Keratinocyte (primary cell): ENCODE measurements around the gene CALHM5. TPM values are rescaled to one million over a fixed set of nuclear protein-coding genes. Genes with fewer than 3 reads are reported as not detected.

Source experiments
- DNase-seq: peaks from one replicate; pipeline ENCODE4 v3.0.0-alpha.2; 2011; ENCODE audit warnings: low read depth, missing footprints, low spot score
- FAIRE-seq: peaks from 2 replicates; lab custom pipeline; 2011; peaks lifted over from hg19 to GRCh38; lab: Jason Lieb, UNC
- H2AFZ ChIP-seq: 2 replicates; pipeline ENCODE4 v1.6.0; 2012; ENCODE audit warnings: low read length, control low read depth, inconsistent platforms; ENCODE audit not compliant: control insufficient read depth
- H3K27ac ChIP-seq: 2 replicates; pipeline ENCODE4 v1.5.1; 2011; ENCODE audit warnings: low read length; ENCODE audit not compliant: control insufficient read depth, insufficient read depth
- H3K27me3 ChIP-seq: 3 replicates; pipeline ENCODE4 v1.6.0; 2011; ENCODE audit warnings: low read length; ENCODE audit not compliant: control insufficient read depth, insufficient read depth; ENCODE audit errors: extremely low read depth
- H3K36me3 ChIP-seq, 2 experiments: 2 replicates in 1 of 2; 3 replicates in 1 of 2; pipeline ENCODE4 v1.5.1; 2011; ENCODE audit warnings: low read length in 2 of 2, mild to moderate bottlenecking in 1 of 2; ENCODE audit not compliant: control insufficient read depth in 2 of 2, insufficient read depth in 2 of 2; ENCODE audit errors: extremely low read depth in 1 of 2
- H3K4me1 ChIP-seq: 3 replicates; pipeline ENCODE4 v1.5.1; 2011; ENCODE audit warnings: low read length; ENCODE audit not compliant: control insufficient read depth, insufficient read depth; ENCODE audit errors: extremely low read depth
- H3K4me2 ChIP-seq: 3 replicates; pipeline ENCODE4 v1.6.0; 2011; ENCODE audit warnings: low read depth, low read length; ENCODE audit not compliant: control insufficient read depth, insufficient read depth; ENCODE audit errors: extremely low read depth
- H3K4me3 ChIP-seq, 3 experiments: fragments of 200-600 bp in 1 of 3; sonication (generic) in 1 of 3; 2 replicates in 2 of 3; 3 replicates in 1 of 3; pipeline ENCODE4 v1.5.1; 2011 to 2016; ENCODE audit warnings: low read length in 3 of 3, mild to moderate bottlenecking in 3 of 3, control low read depth in 2 of 3, inconsistent platforms in 1 of 3, low read depth in 1 of 3, mixed read lengths in 1 of 3, mixed run types in 1 of 3, moderate library complexity in 1 of 3; ENCODE audit not compliant: control insufficient read depth in 2 of 3, insufficient read depth in 2 of 3; ENCODE audit errors: extremely low read depth in 1 of 3
- H3K79me2 ChIP-seq: 2 replicates; pipeline ENCODE4 v1.6.0; 2012; ENCODE audit warnings: low read length; ENCODE audit not compliant: control insufficient read depth, insufficient read depth
- H3K9ac ChIP-seq: 3 replicates; pipeline ENCODE4 v1.6.0; 2011; ENCODE audit warnings: low read length; ENCODE audit not compliant: control insufficient read depth, insufficient read depth; ENCODE audit errors: extremely low read depth
- H3K9me1 ChIP-seq: 3 replicates; pipeline ENCODE4 v1.6.0; 2011; ENCODE audit warnings: low read length; ENCODE audit not compliant: control insufficient read depth, insufficient read depth; ENCODE audit errors: extremely low read depth
- H3K9me3 ChIP-seq: 2 replicates; pipeline ENCODE4 v1.5.1; 2012; ENCODE audit warnings: low read depth, low read length; ENCODE audit not compliant: control insufficient read depth
- H4K20me1 ChIP-seq: 3 replicates; pipeline ENCODE4 v1.6.0; 2011; ENCODE audit warnings: low read length; ENCODE audit not compliant: control insufficient read depth, insufficient read depth; ENCODE audit errors: extremely low read depth
- EZH2 ChIP-seq: IDR thresholded peaks from one replicate; pipeline ENCODE4 v1.6.1; 2012; ENCODE audit warnings: inconsistent platforms, mild to moderate bottlenecking, low read length, moderate library complexity
- dilution Hi-C: fragments of 300-500 bp; cut with MboI; formaldehyde crosslinking; loops from one replicate; pipeline ENCODE4 v1.7.0; 2020; ENCODE audit warnings: low sequenced_read_pairs; ENCODE audit not compliant: extremely low pct_ligation_motif_present
- polyA plus RNA-seq, 5 experiments: library from polyadenylated mRNA; depleted of rRNA in 3 of 5; stranded (reverse) in 3 of 5; stranded (forward) in 1 of 5; unstranded in 1 of 5; fragments of >200 nt; gene quantifications; 1 replicate in 1 of 5; 2 replicates in 3 of 5; 3 replicates in 1 of 5; pipeline versions ENCODE4 v1.2.1 to v1.2.3, GENCODE V29; 2011 to 2012; ENCODE audit warnings: missing spikeins in 2 of 5, low read depth in 1 of 5, low replicate concordance in 1 of 5
- TF ChIP-seq, protein P1 (sequence below), 3 experiments: IDR thresholded peaks in 1 of 3; conservative IDR thresholded peaks in 1 of 3; optimal IDR thresholded peaks in 1 of 3; 2 replicates in 2 of 3; 3 replicates in 1 of 3; pipeline versions ENCODE3 to v1.5.1; 2011; ENCODE audit warnings: low read length in 3 of 3, mild to moderate bottlenecking in 3 of 3, moderate library complexity in 2 of 3, control low read depth in 1 of 3, inconsistent platforms in 1 of 3; ENCODE audit not compliant: insufficient read depth in 2 of 3; ENCODE audit errors: extremely low read depth in 1 of 3

CALHM5 gene
- polyA plus RNA-seq, 1 donor (not counting 4 experiments of a cell fraction or from before 2014, with no cell fraction given) = 0.80 TPM

DNA sequence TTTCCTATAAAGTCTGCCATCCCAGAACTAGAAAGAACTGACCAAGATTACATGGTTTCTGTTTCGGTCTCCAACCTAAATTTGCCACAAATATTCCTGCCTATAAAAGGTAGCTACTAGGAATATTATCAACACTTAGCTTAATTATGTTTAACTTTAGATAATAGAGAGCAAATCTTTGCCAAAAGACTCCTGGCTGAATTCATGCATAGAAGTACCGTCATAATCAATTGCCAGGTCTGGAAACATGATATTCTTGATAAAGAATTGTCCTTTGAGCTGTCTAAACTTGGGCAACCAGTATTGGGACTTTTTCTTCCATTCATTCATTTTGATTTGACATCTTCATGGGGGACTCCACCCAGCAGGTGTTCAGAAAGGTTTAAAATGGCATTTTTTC, 27.8 kb upstream of the CALHM5 start:
- Histone ChIP-seq H3K9me3 (no peaks in the 10 kb centered on the region), H3K9me1 (no peaks in the 10 kb centered on the region), H4K20me1 (no peaks in the 10 kb centered on the region), H3K9ac (no peak overlapping the region), H3K4me1 (no peaks in the 10 kb centered on the region), H3K36me3 (no peaks in the 10 kb centered on the region), H3K4me2 (no peak overlapping the region), H3K4me3 (no peak overlapping the region), H2AFZ (no peak overlapping the region), H3K27ac (no peak overlapping the region), H3K27me3 (peaks cover 4% of the 10 kb centered on the region), H3K79me2 (no peaks in the 10 kb centered on the region)
- FAIRE-seq = no peak
- dilution Hi-C loops = no loop called here
- no peak for DNase-seq
- no peak for TF ChIP-seq EZH2
- TF ChIP-seq, protein P1, sequence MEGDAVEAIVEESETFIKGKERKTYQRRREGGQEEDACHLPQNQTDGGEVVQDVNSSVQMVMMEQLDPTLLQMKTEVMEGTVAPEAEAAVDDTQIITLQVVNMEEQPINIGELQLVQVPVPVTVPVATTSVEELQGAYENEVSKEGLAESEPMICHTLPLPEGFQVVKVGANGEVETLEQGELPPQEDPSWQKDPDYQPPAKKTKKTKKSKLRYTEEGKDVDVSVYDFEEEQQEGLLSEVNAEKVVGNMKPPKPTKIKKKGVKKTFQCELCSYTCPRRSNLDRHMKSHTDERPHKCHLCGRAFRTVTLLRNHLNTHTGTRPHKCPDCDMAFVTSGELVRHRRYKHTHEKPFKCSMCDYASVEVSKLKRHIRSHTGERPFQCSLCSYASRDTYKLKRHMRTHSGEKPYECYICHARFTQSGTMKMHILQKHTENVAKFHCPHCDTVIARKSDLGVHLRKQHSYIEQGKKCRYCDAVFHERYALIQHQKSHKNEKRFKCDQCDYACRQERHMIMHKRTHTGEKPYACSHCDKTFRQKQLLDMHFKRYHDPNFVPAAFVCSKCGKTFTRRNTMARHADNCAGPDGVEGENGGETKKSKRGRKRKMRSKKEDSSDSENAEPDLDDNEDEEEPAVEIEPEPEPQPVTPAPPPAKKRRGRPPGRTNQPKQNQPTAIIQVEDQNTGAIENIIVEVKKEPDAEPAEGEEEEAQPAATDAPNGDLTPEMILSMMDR (optimal IDR thresholded peaks at IDR 0.05 in 1 of 3, IDR thresholded peaks at IDR 0.05 in 1 of 3, conservative IDR thresholded peaks at IDR 0.05 in 1 of 3; ENCODE audit: extremely low read depth in 1 of 3, insufficient read depth in 2 of 3, low read length in 3 of 3) = no peak

DNA sequence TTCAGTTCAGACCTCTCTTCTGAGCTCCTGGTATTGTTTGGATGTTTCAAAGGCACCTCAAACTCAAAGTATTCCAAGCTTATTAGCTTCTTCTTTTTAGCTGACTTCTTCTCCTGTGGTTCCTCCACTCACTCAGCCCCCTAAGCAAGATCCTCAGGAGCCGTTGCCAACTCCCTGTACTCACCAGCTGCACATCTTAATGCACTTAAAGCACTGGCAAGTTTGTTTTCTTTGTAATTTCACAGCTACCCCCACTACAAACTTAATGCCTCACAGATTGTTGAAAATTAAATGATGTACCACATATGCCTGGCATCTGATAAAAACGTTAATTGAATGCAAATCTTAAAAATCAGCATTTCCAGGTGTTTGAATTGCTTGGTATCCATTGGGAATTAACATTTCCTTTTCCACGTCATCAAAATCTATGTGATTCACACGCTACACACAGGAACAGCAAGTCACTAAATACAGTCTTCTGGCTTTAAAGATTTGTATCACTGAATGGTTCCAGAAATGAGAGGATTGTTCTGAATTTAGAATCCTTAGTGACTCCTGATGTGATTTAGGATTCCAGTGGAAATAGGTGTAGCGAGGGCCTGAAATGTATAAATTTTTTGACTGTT, 25.8 kb upstream of the CALHM5 start:
- no peak overlapping the region for H3K4me3 ChIP-seq
- no peak overlapping the region for H3K27ac ChIP-seq
- H3K9me1 ChIP-seq = no peaks in the 10 kb centered on the region
- DNase-seq (no peak), FAIRE-seq (no peak)
- H3K9me3 ChIP-seq = no peaks in the 10 kb centered on the region
- no peaks in the 10 kb centered on the region for H3K79me2 ChIP-seq
- H3K4me2 ChIP-seq = no peak overlapping the region
- no peaks in the 10 kb centered on the region for H3K36me3 ChIP-seq
- H3K27me3 ChIP-seq = peaks cover 4% of the 10 kb centered on the region
- TF ChIP-seq, protein P1 (optimal IDR thresholded peaks at IDR 0.05 in 1 of 3, IDR thresholded peaks at IDR 0.05 in 1 of 3, conservative IDR thresholded peaks at IDR 0.05 in 1 of 3; ENCODE audit: extremely low read depth in 1 of 3, insufficient read depth in 2 of 3, low read length in 3 of 3) = no peak
- TF ChIP-seq EZH2 = no peak
- dilution Hi-C loops = no loop called here
- H4K20me1 ChIP-seq = no peaks in the 10 kb centered on the region
- H2AFZ ChIP-seq = no peak overlapping the region
- H3K4me1 ChIP-seq = no peaks in the 10 kb centered on the region
- H3K9ac ChIP-seq = no peak overlapping the region
